HG03575 (cell line): ENCODE results near the gene SSUH2.
"Not testable (repeated sequence)": the region's sequence is repeated elsewhere in the genome, so short reads cannot be mapped to it uniquely, and the experiment has no call there.

Experiments
- ATAC-seq: cut with Tn5 transposase; IDR thresholded peaks from one replicate; pipeline ENCODE4 v1.9.1; 2021; ENCODE audit not compliant: unreplicated experiment, insufficient number of reproducible peaks, low FRiP score; ENCODE audit errors: extremely low read depth

Gene SSUH2

GRCh38 chr3:8644748-8645390 is at the start of gene SSUH2:
SSUH2 (minus strand) TSS chr3:8644798; CDS start chr3:8644758, 40 bp downstream.
- ATAC-seq = no peak

- not testable (repeated sequence) for ATAC-seq
These were observed 46.7 kb upstream of the SSUH2 start for GRCh38 chr3:8691295-8691694.

- not testable (repeated sequence) for ATAC-seq
These were observed 40.4 kb upstream of the SSUH2 start for GRCh38 chr3:8684992-8685391.

DNA sequence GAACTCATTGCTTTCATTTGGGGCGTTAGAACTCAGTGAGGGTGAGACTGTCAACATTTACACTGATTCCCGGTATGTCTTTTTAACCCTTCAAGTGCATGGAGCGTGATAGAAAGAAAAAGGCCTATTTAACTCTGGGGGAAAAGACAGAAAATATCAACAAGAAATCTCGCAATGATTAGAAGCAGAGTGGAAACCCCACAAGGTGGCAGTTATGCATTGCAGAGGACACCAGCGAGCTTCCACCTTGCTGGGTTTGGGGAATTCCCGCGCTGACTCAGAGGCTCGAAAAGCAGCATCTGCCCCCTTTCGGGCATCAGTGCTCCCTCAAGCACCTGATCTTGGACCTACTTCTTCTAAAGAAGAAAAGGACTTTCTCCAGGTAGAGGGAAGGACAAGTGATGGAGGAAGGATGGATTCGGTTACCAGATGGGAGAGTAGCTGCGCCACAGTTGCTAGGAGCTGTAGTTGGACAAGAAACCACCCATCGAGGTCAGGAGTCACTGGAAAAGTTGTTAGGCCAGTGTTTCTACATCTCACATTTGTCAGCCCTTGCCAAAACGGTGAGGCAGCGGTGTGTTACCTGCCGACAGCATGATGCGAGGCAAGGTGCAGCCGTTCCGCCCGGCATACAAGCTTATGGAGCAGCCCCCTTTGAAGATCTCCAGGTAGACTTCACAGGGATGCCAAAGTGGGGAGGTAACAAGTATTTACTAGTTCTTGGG is 38.4 kb upstream of the SSUH2 start:
- ATAC-seq = not testable (repeated sequence)

- not testable (repeated sequence) for ATAC-seq
These were observed 37.4 kb upstream of the SSUH2 start for GRCh38 chr3:8681881-8682538.

GRCh38 chr3:8681349-8681748 is 36.8 kb upstream of the SSUH2 start:
- no peak for ATAC-seq

GRCh38 chr3:8679817-8680553 is 35.4 kb upstream of the SSUH2 start:
- ATAC-seq = not testable (repeated sequence)

DNA sequence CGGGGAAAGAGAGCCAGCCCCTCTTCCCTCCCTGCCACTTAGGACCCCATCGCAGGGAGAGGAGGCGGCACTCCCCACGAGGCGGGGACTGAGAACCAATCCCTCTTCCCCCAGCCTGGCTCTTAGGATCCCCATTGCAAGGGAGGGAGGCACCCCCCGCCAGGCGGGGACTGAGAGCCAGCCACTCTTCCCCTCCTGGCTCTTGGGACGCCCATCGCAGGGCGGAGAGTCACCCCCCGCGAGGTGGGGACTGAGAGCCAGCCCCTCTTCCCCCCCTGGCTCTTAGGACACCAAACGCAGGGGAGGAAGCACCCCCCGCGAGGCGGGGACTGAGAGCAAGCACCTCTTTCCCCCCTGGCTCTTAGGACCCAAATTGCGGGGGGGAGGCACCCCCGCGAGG is 34.2 kb upstream of the SSUH2 start:
- ATAC-seq = no peak

DNA sequence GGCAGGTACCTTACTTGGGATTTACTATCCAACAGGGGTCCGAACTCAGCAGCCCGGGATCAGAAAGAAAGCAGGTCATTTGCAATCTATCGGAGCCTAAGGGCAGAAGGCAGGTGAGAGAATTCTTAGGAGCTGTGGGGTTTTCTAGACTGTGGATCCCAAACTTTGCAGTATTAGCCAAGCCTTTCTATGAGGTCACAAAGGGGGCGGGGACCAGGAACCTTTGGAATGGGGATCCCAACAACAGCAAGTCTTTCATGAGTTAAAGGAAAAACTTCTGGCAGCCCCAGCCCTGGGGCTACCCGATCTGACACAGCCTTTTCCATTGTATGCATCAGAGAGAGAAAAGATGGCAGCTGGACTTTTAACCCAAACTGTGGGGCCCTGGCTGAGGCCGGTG is 32.7 kb upstream of the SSUH2 start:
- not testable (repeated sequence) for ATAC-seq

GRCh38 chr3:8675591-8675990 is 31.0 kb upstream of the SSUH2 start:
- ATAC-seq = not testable (repeated sequence)

DNA sequence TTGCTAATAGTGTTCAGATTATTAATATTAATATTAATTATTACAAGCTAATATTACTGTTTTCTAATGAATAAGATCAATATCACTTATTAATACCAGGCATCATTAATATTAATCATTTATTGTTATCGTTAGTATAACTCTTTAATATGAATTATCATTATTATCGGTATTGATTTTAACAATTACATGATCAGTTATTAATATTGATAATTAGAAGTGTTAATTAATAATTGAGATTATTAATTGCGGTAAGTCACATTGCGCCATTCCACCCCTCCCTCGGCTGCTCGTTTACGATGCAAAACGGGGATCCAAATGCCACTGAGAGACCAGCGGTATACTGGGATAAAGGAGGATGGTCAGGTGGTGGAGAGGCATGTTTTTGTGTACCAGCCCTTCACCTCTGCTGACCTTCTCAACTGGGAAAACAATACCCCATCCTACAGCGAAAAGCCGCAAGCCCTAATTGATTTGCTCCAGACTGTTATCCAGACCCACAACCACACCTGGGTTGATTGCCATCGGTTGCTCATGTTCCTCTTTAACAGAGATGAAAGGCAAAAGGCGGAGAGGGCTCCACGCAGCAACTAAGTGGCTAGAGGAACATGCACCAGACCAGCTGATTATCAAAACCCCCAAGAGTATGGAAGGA is 28.6 kb upstream of the SSUH2 start:
- ATAC-seq = no peak

- ATAC-seq = no peak
These were observed 24.4 kb upstream of the SSUH2 start for GRCh38 chr3:8669019-8669418.

- ATAC-seq = no peak
These were observed 23.6 kb upstream of the SSUH2 start for GRCh38 chr3:8668216-8668615.

DNA sequence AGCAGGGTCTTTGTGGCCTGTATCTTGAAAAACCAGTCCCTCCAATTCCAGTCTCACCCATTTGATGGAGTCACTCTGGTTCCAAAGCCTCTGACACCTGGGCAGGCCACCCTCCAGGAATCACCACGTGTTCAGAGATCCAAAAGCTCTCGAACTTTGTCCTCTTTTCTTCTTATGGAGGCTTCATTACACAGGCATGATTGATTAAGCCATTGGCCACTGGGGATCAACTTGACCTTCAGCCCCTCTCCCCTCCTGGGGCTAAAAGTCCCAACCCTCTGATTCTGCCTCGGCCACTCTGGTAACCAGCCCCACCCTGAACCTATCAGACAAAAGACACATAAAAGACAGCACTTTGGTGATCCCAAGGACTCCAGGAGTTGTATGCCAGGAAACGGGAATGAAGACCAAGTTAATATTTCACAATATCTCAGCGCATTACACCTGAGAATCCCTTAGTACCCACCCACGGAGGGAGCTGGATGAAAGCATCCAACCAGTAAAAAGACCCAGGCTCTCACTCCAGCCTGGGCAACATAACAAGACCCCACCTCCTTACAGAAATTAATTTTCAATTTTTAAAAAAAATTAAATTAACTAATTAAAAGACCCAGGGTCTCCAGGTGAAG is 23.0 kb upstream of the SSUH2 start:
- no peak for ATAC-seq

DNA sequence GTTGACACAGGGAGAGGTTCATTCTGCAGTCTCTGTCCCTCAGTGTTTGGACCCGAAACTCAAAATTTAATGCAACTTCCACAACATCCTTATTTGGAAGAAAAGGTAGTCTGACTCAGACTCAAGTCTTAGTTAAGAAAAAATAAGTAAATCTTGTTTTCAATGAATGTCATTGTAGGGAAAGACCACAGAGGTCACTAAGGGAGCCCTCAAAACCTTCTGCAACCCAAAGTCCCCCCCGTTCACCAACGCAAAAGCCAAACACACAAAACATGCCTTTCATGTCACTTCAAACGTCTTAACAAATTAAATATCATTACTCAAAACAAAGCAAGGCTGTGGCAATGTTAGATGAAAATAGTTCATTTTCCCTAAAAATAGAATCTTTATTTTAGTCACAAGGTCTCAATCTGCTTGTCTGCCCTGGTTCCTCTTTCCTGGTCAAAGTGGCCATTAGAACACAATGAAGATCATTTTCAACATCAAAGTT is 20.9 kb upstream of the SSUH2 start:
- peak; percentile 43 for ATAC-seq

GRCh38 chr3:8663177-8664061 is 18.8 kb upstream of the SSUH2 start:
- ATAC-seq = no peak

DNA sequence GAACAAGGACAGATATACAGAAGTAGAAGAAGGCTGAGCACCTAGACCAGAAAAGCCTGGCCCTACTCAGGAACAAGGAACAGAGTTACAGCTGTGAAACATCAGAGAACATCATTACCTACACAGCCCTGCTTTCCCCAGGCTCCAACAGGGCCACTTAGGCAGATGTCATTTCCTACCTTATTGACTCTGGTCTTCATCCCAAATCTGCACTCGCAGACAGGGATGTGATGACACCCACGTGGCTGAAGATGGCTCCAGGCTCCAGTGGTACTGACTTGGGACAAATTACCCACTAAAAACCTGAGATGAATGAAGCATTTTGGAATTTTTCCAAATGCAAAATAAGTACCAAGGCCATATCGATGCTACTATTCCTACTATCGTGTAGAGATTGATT is 18.0 kb upstream of the SSUH2 start:
- no peak for ATAC-seq
